GM21515 (cell line): Measurements from ENCODE around the gene CFAP73.
A peak's percentile ranks its signal among the peaks of the same experiment; 100 is the strongest.
"Not testable (repeated sequence)": the region's sequence is repeated elsewhere in the genome, so short reads cannot be mapped to it uniquely, and the experiment has no call there.

Source experiments
- ATAC-seq: cut with Tn5 transposase; IDR thresholded peaks from one replicate; pipeline ENCODE4 v1.9.1; 2021; ENCODE audit not compliant: unreplicated experiment

Gene CFAP73

DNA sequence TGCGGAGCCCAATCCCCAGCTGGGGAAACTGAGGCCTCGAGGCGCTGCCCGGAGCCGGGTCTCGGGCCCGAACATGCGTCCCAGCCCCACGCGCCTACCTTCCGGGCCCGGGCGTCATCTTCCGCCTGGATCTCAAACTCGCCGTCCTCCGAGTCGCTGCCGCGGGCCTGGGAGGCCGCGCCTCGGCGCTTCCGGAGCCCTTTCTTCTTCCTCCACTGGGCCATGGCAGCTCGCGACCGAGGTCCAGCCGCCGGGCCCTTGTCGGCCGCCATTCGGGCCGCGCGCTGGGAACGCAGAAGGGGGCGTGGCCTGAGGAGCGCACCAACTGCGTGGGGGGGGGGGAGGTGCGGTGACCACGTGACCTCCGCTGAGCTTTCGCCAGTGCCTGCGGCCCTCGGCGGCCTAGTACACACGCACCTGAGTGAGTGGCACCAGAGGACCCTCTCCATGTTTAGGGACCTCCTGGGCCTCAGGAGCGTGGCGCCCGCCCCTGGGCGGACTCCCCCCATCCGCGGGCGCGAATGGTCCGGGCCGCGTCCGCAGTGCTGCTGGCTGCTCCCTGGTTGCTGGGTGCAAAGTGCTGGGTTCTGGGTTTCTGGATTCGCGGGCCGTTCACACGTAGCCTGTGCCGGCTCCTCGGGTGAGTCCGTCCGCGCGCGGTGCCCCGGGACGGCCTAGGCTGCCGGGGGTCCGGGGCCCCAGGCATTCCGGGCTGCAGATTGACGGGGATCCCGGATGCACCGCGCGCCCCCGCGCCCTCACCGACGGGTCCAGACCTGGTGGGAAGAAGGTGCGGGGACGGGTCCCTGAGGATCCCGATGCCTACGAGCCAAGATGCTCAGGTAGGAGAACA, 35.9 kb downstream of the CFAP73 start, which contains the start of the genes DDX54 and RITA1:
DDX54 (minus strand) TSS at position 299 of the 853 bp plus-strand sequence; CDS start at position 272, 27 bp downstream.
RITA1 (plus strand) TSS at position 542 of the 853 bp plus-strand sequence. CDS start 1,026 bp downstream, outside the sequence.
- peak; percentile 40 for ATAC-seq

DNA sequence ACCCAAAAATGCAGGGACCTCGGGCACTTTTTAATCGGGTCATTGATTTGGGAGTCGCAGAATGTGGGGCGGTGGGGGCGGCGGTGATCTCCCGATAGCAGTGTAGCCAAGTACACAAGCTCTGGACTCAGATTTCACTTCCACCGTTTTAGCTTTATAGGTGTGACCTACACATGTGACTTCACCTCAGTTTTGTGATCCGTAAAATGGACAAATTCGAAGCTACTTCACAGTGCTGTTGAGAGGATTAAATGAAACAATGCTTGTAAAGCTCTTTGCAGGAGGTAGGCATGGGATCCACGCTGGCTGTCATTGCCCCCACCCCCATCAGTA, 36.5 kb downstream of the CFAP73 start:
- no peak for ATAC-seq

GRCh38 chr12:113186666-113187325, 37.3 kb downstream of the CFAP73 start:
- no peak for ATAC-seq

GRCh38 chr12:113189361-113189760, 39.8 kb downstream of the CFAP73 start:
- ATAC-seq: no peak

DNA sequence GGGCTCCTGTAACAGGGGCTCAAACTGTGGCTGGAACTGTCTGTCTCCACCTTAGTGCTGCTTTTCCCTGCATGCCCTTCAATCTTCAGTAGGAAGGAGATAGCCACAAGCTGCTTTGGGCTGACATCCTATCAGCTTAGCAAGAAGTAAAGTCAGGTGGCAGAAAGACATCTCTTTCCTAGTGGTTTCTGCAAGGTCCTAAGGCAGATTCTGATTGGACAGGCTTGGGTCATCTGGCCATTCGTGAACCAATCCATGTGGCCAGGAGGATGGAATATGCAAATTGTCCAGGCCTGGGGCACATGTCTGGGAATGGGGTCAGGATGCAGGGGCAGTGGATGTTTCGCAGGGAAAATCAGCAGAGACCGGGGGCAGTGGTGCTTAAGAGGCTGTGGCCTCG, 41.2 kb downstream of the CFAP73 start:
- no peak for ATAC-seq

DNA sequence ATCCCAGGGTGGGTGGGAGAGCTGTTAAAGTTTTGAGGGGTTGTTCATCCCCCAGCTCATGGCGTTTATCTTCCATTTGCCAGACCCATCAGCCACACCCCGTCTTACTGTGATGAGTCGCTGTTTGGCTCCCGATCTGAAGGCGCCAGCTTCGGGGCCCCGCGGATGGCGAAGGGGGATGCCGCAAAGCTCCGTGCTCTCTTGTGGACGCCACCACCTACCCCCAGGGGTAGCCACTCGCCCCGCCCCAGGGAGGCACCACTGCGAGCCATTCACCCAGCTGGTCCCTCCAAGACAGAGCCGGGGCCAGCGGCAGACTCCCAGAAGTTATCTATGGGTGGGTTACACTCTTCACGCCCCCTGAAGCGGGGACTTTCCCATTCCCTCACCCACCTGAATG, 41.7 kb downstream of the CFAP73 start:
- ATAC-seq: no peak

DNA sequence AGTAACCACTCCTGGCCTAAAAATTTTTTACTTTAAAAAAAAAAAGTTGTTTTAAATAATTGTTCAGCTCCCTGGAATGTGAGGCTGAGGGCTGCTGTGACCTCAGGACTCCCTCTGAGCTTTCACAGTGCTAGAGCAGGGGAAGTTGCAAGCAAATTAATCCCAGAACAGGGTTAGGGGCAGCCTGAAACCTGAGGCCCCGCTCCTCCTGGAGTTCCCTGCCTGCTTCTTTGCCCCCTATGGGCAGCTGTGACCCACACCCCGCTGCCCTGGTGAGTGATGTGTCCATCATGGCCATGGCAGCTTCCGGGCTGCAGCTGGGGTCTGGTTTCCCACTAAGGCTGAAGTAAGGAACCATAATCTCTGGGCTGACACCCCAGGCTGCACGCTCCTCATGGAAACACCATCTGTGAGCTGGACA, 45.5 kb downstream of the CFAP73 start:
- ATAC-seq: no peak

DNA sequence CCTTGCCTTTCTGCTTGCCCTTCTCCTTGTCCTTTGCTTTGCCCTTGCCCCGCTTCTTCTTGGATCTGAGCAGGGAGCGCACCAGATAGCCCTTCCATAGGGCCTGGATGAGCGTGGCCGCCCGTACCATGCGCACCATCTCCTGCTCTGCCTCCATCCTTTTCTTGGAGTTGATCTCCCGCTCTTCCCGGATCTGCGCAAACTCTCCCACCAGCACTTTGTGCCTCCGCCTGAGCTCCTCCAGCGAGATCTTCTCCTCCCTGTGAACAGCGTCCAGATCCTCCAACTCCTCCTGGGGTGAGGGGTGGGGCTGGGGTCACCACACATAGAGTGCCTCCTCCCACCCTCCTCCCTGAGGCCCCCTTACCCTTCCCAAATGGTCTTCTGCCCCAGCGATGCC, 46.1 kb downstream of the CFAP73 start:
- ATAC-seq: no peak

- no peak for ATAC-seq
Measured at GRCh38 chr12:113196582-113196981, 47.1 kb downstream of the CFAP73 start.

DNA sequence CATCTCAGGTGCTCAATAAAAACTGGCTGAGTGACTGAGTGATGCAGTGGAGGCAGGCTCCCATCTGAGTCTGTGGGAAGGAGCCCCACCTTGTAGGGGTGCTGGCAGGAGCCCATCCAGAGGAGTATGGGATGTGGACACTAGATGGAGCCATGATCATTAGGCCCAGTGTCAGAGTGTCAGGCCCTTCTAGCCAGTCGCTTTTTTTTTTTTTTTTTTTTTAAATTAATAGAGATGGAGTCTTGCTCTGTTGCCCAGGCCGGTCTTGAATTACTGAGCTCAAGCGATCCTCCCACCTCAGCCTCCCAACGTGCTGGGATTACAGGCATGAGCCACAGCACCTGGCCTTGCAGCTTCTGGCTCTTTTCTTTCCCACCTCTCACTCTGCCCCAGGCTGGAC, 47.5 kb downstream of the CFAP73 start:
- peak; percentile 79 for ATAC-seq

GRCh38 chr12:113197518-113198077, 48.1 kb downstream of the CFAP73 start:
- ATAC-seq: no peak

DNA sequence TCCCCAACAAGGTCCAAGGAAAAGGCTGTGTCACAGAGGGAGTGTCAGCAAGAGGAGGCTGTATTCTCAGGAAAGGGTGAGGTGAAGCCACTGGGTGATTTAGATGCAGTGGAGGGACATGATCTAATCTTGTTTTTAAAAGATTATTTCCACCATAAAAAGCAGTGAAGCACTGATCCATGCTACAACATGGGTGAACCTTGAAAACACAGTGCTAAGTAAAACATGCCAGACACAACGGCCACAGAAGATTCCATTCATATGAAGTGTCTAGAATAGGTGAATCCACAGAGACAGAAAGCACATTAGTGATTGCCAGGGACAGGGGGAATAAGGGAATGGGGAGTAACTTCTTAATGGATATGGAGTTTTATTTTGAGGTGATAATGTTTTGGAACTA, 48.8 kb downstream of the CFAP73 start:
- no peak for ATAC-seq

- ATAC-seq: no peak
Measured at GRCh38 chr12:113200021-113200797, 50.7 kb downstream of the CFAP73 start.

GRCh38 chr12:113201187-113202177, 52.0 kb downstream of the CFAP73 start:
- no peak for ATAC-seq

DNA sequence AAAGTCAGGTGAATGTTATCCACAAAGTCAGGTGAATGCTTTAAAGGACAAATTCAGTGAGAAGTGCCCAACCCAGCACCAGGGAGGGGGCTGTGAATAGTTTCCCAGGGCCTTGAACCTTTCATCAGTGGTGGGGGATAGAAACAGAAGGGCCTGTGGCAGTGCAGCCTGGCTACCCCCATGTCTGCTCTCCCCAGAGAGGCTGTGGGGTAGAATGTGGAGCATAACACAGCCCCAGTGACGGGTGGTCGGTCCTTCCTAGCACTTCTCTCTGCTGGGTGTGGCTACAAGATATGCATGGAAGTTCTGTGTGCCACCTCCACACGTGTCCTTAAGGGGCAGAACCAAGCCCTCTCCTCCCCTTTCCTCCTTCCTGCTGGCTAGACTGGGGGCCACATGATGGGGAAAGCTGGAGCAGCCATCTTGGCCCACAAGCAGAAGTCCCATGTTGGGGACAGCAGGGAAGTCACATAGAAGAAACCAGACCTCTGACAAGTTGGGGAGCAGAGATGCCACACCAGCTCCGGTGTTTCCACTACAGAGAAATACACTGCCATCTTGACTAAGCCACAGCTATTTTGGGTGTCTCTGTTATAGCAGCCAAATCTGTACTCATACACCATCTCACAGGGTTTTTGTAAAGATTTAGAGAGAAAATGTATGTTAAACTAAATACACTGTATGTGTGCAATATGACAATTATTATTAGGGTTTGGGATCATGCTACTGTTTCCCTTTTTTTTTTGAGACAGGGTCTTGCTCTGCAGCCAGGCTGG, 53.0 kb downstream of the CFAP73 start:
- ATAC-seq: no peak

GRCh38 chr12:113203852-113204760, 54.6 kb downstream of the CFAP73 start:
- no peak for ATAC-seq

DNA sequence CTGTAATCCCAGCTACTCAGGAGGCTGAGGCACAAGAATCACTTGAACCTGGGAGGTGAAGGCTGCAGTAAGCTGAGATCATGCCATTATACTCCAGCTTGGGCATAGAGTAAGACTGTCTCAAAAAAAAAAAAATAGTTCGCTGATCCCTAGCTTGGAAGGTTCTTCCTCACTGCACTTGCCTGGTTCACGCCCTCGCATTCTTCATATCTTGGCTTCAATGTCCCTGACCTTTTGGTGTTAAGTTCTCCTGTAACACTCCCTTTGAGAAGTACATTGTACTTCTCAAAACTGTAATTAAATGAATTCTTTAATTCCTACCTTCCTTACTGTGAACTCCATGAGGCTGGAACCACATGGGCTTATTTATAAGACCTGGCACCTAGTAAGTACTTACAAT, 55.3 kb downstream of the CFAP73 start:
- no peak for ATAC-seq

DNA sequence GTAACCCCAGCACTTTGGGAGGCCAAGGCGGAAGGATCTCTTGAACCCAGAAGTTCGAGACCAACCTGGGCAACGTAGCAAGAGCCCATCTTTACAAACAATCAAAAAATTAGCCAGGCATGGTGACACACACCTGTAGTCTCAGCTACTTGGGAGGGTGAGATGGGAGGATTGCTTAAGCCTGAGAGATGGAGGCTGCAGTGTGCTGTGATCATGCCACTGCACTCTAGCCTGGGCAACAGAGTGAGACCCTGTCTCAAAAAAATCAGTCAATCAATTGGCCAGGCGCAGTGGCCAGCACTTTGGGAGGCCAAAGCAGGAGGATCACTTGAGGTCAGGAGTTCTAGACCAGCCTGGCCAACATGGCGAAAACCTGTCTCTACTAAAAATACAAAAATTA, 57.3 kb downstream of the CFAP73 start:
- not testable (repeated sequence) for ATAC-seq
